Measurements from ENCODE around the gene PIAS3.

DNA sequence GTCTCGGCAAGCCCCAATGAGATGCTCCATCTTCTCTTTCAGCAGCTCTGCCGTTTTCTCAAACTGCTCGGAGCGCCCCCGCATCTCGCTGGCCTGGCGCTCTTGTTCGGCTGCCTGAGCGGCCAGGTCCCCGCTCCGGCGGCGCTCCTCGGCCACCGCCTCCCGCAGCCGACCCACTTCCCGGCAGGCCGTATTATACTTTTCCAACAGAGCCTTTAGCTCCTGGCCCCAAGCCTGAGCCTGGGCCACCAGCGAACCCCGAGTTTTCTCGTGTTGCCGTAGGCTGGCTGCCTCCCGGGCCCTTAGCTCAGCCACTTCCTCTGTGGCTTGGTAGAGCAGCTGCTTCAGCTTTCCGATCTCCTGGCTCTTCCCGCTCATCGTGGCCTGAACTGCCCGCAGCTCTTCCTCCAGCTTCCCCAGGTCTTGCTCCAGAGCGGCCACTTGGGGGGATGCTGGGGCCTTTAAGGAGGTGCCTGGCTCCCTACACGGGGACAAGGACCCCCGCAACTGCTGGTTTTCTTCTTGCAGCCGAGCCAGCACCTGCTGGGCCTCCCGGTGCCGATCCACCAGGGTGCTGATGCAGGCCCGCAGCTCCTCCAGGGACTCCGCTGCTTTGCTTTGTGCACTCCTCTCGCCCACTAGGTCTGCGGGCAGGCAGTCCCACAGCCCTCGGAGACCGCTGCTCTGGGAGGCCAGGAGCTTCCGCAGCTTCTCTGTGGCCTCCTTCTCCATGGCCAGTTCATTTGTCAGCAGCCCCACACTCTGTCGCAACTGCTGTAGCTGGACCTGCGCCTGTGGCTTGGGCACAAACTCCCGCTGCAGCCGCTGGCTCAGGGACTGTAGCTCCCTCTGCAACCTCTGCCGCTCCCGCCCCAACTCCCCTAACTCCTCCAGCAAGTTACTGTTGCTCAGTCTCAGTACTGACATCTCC, 13.4 kb upstream of the PIAS3 start:
- TF ChIP-seq, protein P1, sequence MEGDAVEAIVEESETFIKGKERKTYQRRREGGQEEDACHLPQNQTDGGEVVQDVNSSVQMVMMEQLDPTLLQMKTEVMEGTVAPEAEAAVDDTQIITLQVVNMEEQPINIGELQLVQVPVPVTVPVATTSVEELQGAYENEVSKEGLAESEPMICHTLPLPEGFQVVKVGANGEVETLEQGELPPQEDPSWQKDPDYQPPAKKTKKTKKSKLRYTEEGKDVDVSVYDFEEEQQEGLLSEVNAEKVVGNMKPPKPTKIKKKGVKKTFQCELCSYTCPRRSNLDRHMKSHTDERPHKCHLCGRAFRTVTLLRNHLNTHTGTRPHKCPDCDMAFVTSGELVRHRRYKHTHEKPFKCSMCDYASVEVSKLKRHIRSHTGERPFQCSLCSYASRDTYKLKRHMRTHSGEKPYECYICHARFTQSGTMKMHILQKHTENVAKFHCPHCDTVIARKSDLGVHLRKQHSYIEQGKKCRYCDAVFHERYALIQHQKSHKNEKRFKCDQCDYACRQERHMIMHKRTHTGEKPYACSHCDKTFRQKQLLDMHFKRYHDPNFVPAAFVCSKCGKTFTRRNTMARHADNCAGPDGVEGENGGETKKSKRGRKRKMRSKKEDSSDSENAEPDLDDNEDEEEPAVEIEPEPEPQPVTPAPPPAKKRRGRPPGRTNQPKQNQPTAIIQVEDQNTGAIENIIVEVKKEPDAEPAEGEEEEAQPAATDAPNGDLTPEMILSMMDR (conservative IDR thresholded peaks at IDR 0.05 in 1 of 2, IDR thresholded peaks at IDR 0.05 in 1 of 2; ENCODE audit: low read depth in 1 of 2, low read length in 2 of 2), result no peak
- no peak for TF ChIP-seq EZH2 (IDR thresholded peaks at IDR 0.05; ENCODE audit: low read length, missing control alignments)

All from fibroblast of lung (primary cell).